Keratinocyte (primary cell): Measurements from ENCODE around the gene ARMC9.

ENCODE experiments used
- CTCF ChIP-seq, 3 experiments: IDR thresholded peaks in 1 of 3; conservative IDR thresholded peaks in 1 of 3; optimal IDR thresholded peaks in 1 of 3; 2 replicates in 2 of 3; 3 replicates in 1 of 3; pipeline versions ENCODE3 to v1.5.1; 2011; ENCODE audit warnings: low read length in 3 of 3, mild to moderate bottlenecking in 3 of 3, moderate library complexity in 2 of 3, control low read depth in 1 of 3, inconsistent platforms in 1 of 3; ENCODE audit not compliant: insufficient read depth in 2 of 3; ENCODE audit errors: extremely low read depth in 1 of 3
- EZH2 ChIP-seq: IDR thresholded peaks from one replicate; pipeline ENCODE4 v1.6.1; 2012; ENCODE audit warnings: inconsistent platforms, mild to moderate bottlenecking, low read length, moderate library complexity

- TF ChIP-seq CTCF (optimal IDR thresholded peaks at IDR 0.05 in 1 of 3, IDR thresholded peaks at IDR 0.05 in 1 of 3, conservative IDR thresholded peaks at IDR 0.05 in 1 of 3; ENCODE audit: extremely low read depth in 1 of 3, insufficient read depth in 2 of 3, low read length in 3 of 3) (no peak), EZH2 (no peak)
Measured at GRCh38 chr2:231250698-231251097, 52.3 kb downstream of the ARMC9 start.
